Measurements from ENCODE around the gene ZDHHC14.

Gene ZDHHC14

DNA sequence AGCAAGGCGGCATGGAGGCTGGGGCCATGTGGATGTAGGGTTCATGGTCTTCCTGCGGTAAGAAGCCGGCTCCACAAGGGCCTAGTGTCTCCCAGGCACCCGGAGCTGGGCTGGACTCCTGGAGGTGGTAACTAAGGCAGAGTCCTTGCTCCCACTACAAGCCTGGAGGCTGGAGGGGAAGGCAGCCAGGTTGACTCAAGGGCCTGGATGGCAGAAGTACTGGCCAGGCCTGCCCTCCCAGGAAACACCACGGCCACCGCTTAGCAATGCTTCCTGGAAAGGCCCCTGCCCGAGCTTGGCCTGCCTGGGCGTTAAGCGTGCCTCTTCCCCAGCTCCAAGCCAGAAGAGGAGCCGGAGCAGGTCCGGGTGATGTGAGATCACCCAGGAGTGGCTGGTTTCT lies 182.0 kb downstream of the ZDHHC14 start:
- peaks cover 83% of the 10 kb centered on the region for H3K4me1 ChIP-seq (ENCODE audit: control insufficient read depth, low read length)
- no peak overlapping the region for H3K4me3 ChIP-seq (ENCODE audit: low read length)
- H3K4me2 ChIP-seq (ENCODE audit: low read length): peak overlapping the region; percentile 91
- no peaks in the 10 kb centered on the region for H3K79me2 ChIP-seq (ENCODE audit: control insufficient read depth, low read length)
- H3K9me3 ChIP-seq (ENCODE audit: control insufficient read depth, insufficient read depth, low read length): no peaks in the 10 kb centered on the region
- no peaks in the 10 kb centered on the region for H3K9me2 ChIP-seq (replicated peaks; ENCODE audit: control insufficient read depth, low read length)
- H3K27me3 ChIP-seq (ENCODE audit: control insufficient read depth, low read length): no peaks in the 10 kb centered on the region
- no peak for TF ChIP-seq CTCF (IDR thresholded peaks at IDR 0.05; ENCODE audit: low read depth, low read length, poor library complexity, severe bottlenecking)
- TF ChIP-seq EZH2phosphoT487 (IDR thresholded peaks at IDR 0.05; ENCODE audit: borderline replicate concordance, low read length): no peak
- H4K20me1 ChIP-seq (ENCODE audit: control insufficient read depth, insufficient read depth, low read depth, low read length): no peaks in the 10 kb centered on the region
- H3K27ac ChIP-seq (ENCODE audit: low read depth, low read length): no peak overlapping the region
- no peaks in the 10 kb centered on the region for H3K36me3 ChIP-seq (ENCODE audit: control insufficient read depth, low read length)
- peaks cover 17% of the 10 kb centered on the region for H3F3A ChIP-seq (ENCODE audit: control insufficient read depth, insufficient read depth)

DNA sequence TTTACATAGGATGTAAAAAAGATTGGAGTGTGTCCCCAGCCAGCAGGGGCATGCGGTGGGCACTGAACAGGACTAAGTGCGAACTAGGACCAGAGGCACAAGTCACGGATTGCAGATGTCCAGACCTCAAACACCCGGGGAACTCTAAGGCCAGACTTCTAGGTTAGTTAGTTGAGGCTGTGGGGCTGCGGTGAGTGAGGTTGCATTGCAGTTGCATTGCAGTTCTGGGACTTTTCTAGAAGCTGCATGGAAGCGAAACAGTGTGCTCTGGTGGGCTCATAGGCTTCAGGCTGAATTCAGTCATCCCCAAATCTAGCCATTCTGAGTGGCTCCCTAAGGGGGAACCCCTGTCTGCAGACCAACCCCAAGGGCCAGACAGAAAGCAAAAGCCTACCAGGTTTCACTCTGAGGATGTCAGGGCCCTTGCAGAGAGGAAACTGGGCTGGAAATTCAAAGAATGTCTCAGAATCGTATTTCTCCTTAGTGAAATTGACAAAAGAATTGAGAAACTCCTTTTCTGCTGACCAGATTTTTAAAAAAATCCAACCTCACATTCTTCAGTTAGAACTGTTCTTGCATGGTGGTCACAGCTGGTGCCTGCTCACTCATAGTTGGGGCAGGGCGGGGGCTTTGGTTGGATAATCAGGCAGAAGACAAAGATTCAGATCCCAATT lies 182.8 kb downstream of the ZDHHC14 start:
- no peaks in the 10 kb centered on the region for H4K20me1 ChIP-seq (ENCODE audit: control insufficient read depth, insufficient read depth, low read depth, low read length)
- no peaks in the 10 kb centered on the region for H3K27me3 ChIP-seq (ENCODE audit: control insufficient read depth, low read length)
- no peak overlapping the region for H3K4me3 ChIP-seq (ENCODE audit: low read length)
- H3K9me3 ChIP-seq (ENCODE audit: control insufficient read depth, insufficient read depth, low read length): peaks cover 5% of the 10 kb centered on the region; the same call in 1 of the 2 replicates
- H3K4me1 ChIP-seq (ENCODE audit: control insufficient read depth, low read length): peaks cover 77% of the 10 kb centered on the region
- peaks cover 18% of the 10 kb centered on the region for H3F3A ChIP-seq (ENCODE audit: control insufficient read depth, insufficient read depth)
- H3K36me3 ChIP-seq (ENCODE audit: control insufficient read depth, low read length): no peaks in the 10 kb centered on the region
- no peaks in the 10 kb centered on the region for H3K9me2 ChIP-seq (replicated peaks; ENCODE audit: control insufficient read depth, low read length)
- H3K27ac ChIP-seq (ENCODE audit: low read depth, low read length): peak overlapping the region; percentile 13; the same call in 1 of the 2 replicates
- H3K4me2 ChIP-seq (ENCODE audit: low read length): peak overlapping the region; percentile 91
- H3K79me2 ChIP-seq (ENCODE audit: control insufficient read depth, low read length): no peaks in the 10 kb centered on the region
- TF ChIP-seq EZH2phosphoT487 (IDR thresholded peaks at IDR 0.05; ENCODE audit: borderline replicate concordance, low read length): no peak
- TF ChIP-seq CTCF (IDR thresholded peaks at IDR 0.05; ENCODE audit: low read depth, low read length, poor library complexity, severe bottlenecking): no peak

- Histone ChIP-seq H3K27me3 (ENCODE audit: control insufficient read depth, low read length) (no peaks in the 10 kb centered on the region), H3K9me3 (ENCODE audit: control insufficient read depth, insufficient read depth, low read length) (peaks cover 5% of the 10 kb centered on the region; the same call in 1 of the 2 replicates), H3K36me3 (ENCODE audit: control insufficient read depth, low read length) (no peaks in the 10 kb centered on the region), H4K20me1 (ENCODE audit: control insufficient read depth, insufficient read depth, low read depth, low read length) (no peaks in the 10 kb centered on the region), H3K4me1 (ENCODE audit: control insufficient read depth, low read length) (peaks cover 71% of the 10 kb centered on the region), H3F3A (ENCODE audit: control insufficient read depth, insufficient read depth) (peaks cover 32% of the 10 kb centered on the region), H3K27ac (ENCODE audit: low read depth, low read length) (peak overlapping the region; percentile 90), H3K79me2 (ENCODE audit: control insufficient read depth, low read length) (no peaks in the 10 kb centered on the region), H3K4me2 (ENCODE audit: low read length) (no peak overlapping the region), H3K4me3 (ENCODE audit: low read length) (no peak overlapping the region), H3K9me2 (replicated peaks; ENCODE audit: control insufficient read depth, low read length) (no peaks in the 10 kb centered on the region)
- TF ChIP-seq CTCF (IDR thresholded peaks at IDR 0.05; ENCODE audit: low read depth, low read length, poor library complexity, severe bottlenecking) (no peak), EZH2phosphoT487 (IDR thresholded peaks at IDR 0.05; ENCODE audit: borderline replicate concordance, low read length) (no peak)
These were observed 187.7 kb downstream of the ZDHHC14 start for GRCh38 chr6:157568702-157569101.
